Activated CD8-positive, alpha-beta memory T cell treated with anti-CD3 and anti-CD28 coated beads, Interleukin-2, amount 10 ng/mL, durations not matched to agents 7 days and 5 days (primary cell): ENCODE results near the gene RNF167. TPM values are rescaled to one million over a fixed set of nuclear protein-coding genes. Genes with fewer than 3 reads are reported as not detected.

ENCODE experiments used
- ATAC-seq: fragments of 150-1000 bp; cut with Tn5 transposase; one replicate; pipeline ENCODE4 v1.10.0; 2021; ENCODE audit warnings: moderate library complexity
- CTCF ChIA-PET: fragments of 350-600 bp; sonication (Branson Sonifier 250); formaldehyde crosslinking; loops from one replicate; lab custom pipeline; 2021; ENCODE audit warnings: antibody characterized with exemption; lab: Charles Lee
- DNase-seq: peaks from one replicate; pipeline ENCODE4 v3.0.0-alpha.2; 2020
- H3K27ac Mint-ChIP-seq: one replicate; pipeline ENCODE4 v1.8.0; 2021; ENCODE audit warnings: mild to moderate bottlenecking, mixed read lengths
- H3K27me3 Mint-ChIP-seq: one replicate; pipeline ENCODE4 v1.8.0; 2021; ENCODE audit warnings: mixed read lengths
- H3K36me3 Mint-ChIP-seq: one replicate; pipeline ENCODE4 v1.8.0; 2021; ENCODE audit warnings: mild to moderate bottlenecking, mixed read lengths
- H3K4me1 Mint-ChIP-seq: one replicate; pipeline ENCODE4 v1.8.0; 2021; ENCODE audit warnings: mixed read lengths
- H3K4me3 Mint-ChIP-seq: one replicate; pipeline ENCODE4 v1.8.0; 2021; ENCODE audit warnings: mild to moderate bottlenecking, moderate library complexity, mixed read lengths
- H3K9me3 Mint-ChIP-seq: one replicate; pipeline ENCODE4 v1.8.0; 2022; ENCODE audit warnings: low read depth, mixed read lengths
- total RNA-seq, 2 experiments: library from RNA; stranded (reverse); gene quantifications; one replicate each; pipeline ENCODE4 v1.2.3, GENCODE V29; 2021

Gene RNF167
- 100 to 1,000 TPM; 226 to 273 TPM for total RNA-seq

- ATAC-seq (peak; percentile 84), DNase-seq (peak; percentile 99)
- Mint-ChIP-seq H3K4me3 (peak within 1 kb of the TSS; percentile 98), H3K27me3 (no peaks in the 10 kb centered on the region), H3K36me3 (peaks cover 67% of the 10 kb centered on the region), H3K27ac (peak within 1 kb of the TSS; percentile 92), H3K4me1 (peaks cover 60% of the 10 kb centered on the region), H3K9me3 (no peaks in the 10 kb centered on the region)
- CTCF ChIA-PET: interaction anchor here (0.8 to 2.7 kb wide), 17 partner anchors 9 to 230 kb away, joined by 3 to 29 read pairs (median 4); partner anchors contain the start of genes ARRB2, C17orf107, CAMTA2 and CHRNE
Measured at GRCh38 chr17:4939796-4940554, at the start of gene RNF167, which contains the start of gene SLC25A11. TSS of gene RNF167 (plus strand) at chr17:4940268. CDS start at chr17:4940910, 642 bp downstream. TSS of gene SLC25A11 (minus strand) at chr17:4940046. CDS start at chr17:4939910, 136 bp downstream.

DNA sequence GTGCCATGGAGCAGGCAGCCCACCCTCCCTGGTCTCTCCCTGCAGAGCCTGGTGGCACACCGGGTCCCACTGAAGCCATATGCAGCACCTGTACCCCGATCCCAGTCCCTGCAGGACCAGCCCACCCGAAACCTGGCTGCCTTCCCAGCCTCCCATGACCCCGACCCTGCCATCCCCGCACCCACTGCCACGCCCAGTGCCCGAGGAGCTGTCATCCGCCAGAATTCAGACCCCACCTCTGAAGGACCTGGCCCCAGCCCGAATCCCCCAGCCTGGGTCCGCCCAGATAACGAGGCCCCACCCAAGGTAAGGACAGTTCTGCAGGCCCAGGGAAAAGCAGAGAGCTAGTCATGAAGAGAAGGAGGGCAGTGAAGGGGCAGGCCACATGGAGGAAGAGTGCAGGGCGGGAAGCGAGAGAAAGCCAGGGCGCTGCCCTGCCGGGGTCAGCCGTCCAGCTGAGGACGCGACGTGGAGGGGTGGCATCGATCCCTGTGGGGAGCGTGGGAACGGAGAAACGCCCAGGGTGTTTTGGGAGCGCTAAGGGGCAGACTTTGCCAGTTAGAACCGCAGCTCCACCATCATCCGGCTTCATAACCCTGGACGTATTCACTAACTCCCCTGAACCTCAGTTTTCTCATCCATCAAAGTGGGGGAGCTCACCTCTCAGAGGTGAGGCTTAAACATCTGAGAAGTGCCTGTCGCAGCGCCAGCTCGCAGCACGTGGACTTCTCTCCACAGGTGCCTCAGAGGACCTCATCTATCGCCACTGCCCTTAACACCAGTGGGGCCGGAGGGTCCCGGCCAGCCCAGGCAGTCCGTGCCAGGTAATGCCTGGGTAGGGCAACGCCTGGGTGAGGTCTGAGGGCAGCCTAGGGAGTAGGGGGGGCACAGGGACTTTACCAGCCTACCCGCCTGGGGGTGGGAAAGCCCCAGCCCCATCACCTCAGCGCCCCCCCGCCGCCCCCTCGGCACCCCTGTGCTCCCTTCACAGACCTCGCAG lies 48.4 kb upstream of the RNF167 start:
- Mint-ChIP-seq H3K27me3 (no peaks in the 10 kb centered on the region), H3K27ac (no peak overlapping the region), H3K4me3 (no peak overlapping the region), H3K4me1 (peaks cover 2% of the 10 kb centered on the region), H3K36me3 (peaks cover 15% of the 10 kb centered on the region), H3K9me3 (no peaks in the 10 kb centered on the region)
- DNase-seq: no peak
- CTCF ChIA-PET: interaction anchor here (1.1 to 5.6 kb wide), 4 partner anchors 7 to 325 kb away, joined by 3 to 26 read pairs (median 4); partner anchors contain the start of genes C17orf107 and GLTPD2
- no peak for ATAC-seq

- Mint-ChIP-seq H3K4me3 (no peak overlapping the region), H3K27ac (no peak overlapping the region), H3K27me3 (no peaks in the 10 kb centered on the region), H3K4me1 (peaks cover 2% of the 10 kb centered on the region), H3K36me3 (peaks cover 9% of the 10 kb centered on the region), H3K9me3 (no peaks in the 10 kb centered on the region)
- CTCF ChIA-PET: interaction anchor here (1.0 to 5.6 kb wide), 2 partner anchors 104 to 126 kb away, joined by 3 to 26 read pairs; partner anchors contain the start of gene GLTPD2
- DNase-seq: no peak
- no peak for ATAC-seq
Measured at GRCh38 chr17:4892499-4893221, 47.4 kb upstream of the RNF167 start.

- peaks cover 9% of the 10 kb centered on the region for H3K36me3 Mint-ChIP-seq
- ATAC-seq (no peak), DNase-seq (no peak)
- H3K4me3 Mint-ChIP-seq: no peak overlapping the region
- H3K4me1 Mint-ChIP-seq: peaks cover 2% of the 10 kb centered on the region
- no peak overlapping the region for H3K27ac Mint-ChIP-seq
- H3K9me3 Mint-ChIP-seq: no peaks in the 10 kb centered on the region
- H3K27me3 Mint-ChIP-seq: no peaks in the 10 kb centered on the region
- CTCF ChIA-PET: interaction anchor here (1.0 kb wide), 1 partner anchor 126 kb away, joined by 3 read pairs; no protein-coding TSS in a partner anchor
Measured at GRCh38 chr17:4893272-4893671, 46.8 kb upstream of the RNF167 start.

GRCh38 chr17:4893721-4894560 lies 46.1 kb upstream of the RNF167 start:
- Mint-ChIP-seq H3K36me3 (peaks cover 9% of the 10 kb centered on the region), H3K27me3 (no peaks in the 10 kb centered on the region), H3K4me1 (peaks cover 5% of the 10 kb centered on the region), H3K9me3 (no peaks in the 10 kb centered on the region), H3K27ac (no peak overlapping the region), H3K4me3 (no peak overlapping the region)
- CTCF ChIA-PET: no interaction called here
- ATAC-seq (no peak), DNase-seq (no peak)

DNA sequence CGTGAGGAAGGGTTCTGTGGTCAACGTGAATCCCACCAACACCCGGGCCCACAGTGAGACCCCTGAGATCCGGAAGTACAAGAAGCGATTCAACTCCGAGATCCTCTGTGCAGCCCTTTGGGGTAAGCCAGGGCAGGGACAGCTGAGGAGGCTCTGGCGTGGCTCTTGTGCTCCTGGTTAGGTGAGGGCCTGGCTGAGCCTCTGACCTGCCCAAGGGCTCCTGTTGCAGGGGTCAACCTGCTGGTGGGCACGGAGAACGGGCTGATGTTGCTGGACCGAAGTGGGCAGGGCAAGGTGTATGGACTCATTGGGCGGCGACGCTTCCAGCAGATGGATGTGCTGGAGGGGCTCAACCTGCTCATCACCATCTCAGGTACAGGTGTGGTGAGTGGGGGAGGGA lies 44.9 kb upstream of the RNF167 start:
- DNase-seq: no peak
- H3K4me1 Mint-ChIP-seq: peaks cover 10% of the 10 kb centered on the region
- peaks cover 7% of the 10 kb centered on the region for H3K36me3 Mint-ChIP-seq
- H3K27ac Mint-ChIP-seq: no peak overlapping the region
- CTCF ChIA-PET: no interaction called here
- no peaks in the 10 kb centered on the region for H3K9me3 Mint-ChIP-seq
- H3K27me3 Mint-ChIP-seq: peaks cover 4% of the 10 kb centered on the region
- H3K4me3 Mint-ChIP-seq: no peak overlapping the region
- no peak for ATAC-seq

GRCh38 chr17:4895657-4896331 lies 44.3 kb upstream of the RNF167 start:
- H3K27me3 Mint-ChIP-seq: peaks cover 4% of the 10 kb centered on the region
- ATAC-seq (no peak), DNase-seq (no peak)
- H3K36me3 Mint-ChIP-seq: peaks cover 5% of the 10 kb centered on the region
- H3K27ac Mint-ChIP-seq: no peak overlapping the region
- H3K4me1 Mint-ChIP-seq: peaks cover 12% of the 10 kb centered on the region
- CTCF ChIA-PET: no interaction called here
- no peak overlapping the region for H3K4me3 Mint-ChIP-seq
- H3K9me3 Mint-ChIP-seq: no peaks in the 10 kb centered on the region

- Mint-ChIP-seq H3K4me3 (no peak overlapping the region), H3K36me3 (peaks cover 5% of the 10 kb centered on the region), H3K4me1 (peaks cover 18% of the 10 kb centered on the region), H3K27me3 (peaks cover 4% of the 10 kb centered on the region), H3K9me3 (no peaks in the 10 kb centered on the region), H3K27ac (no peak overlapping the region)
- ATAC-seq (no peak), DNase-seq (no peak)
- CTCF ChIA-PET: no interaction called here
Measured at GRCh38 chr17:4896332-4897197, 43.5 kb upstream of the RNF167 start.

DNA sequence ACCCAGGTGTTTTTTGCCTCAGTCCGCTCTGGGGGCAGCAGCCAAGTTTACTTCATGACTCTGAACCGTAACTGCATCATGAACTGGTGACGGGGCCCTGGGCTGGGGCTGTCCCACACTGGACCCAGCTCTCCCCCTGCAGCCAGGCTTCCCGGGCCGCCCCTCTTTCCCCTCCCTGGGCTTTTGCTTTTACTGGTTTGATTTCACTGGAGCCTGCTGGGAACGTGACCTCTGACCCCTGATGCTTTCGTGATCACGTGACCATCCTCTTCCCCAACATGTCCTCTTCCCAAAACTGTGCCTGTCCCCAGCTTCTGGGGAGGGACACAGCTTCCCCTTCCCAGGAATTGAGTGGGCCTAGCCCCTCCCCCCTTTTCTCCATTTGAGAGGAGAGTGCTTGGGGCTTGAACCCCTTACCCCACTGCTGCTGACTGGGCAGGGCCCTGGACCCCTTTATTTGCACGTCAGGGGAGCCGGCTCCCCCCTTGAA lies 42.8 kb upstream of the RNF167 start:
- no peak for DNase-seq
- no peak overlapping the region for H3K4me3 Mint-ChIP-seq
- no peak for ATAC-seq
- peaks cover 5% of the 10 kb centered on the region for H3K36me3 Mint-ChIP-seq
- H3K4me1 Mint-ChIP-seq: peaks cover 22% of the 10 kb centered on the region
- H3K27ac Mint-ChIP-seq: no peak overlapping the region
- H3K9me3 Mint-ChIP-seq: no peaks in the 10 kb centered on the region
- CTCF ChIA-PET: no interaction called here
- peaks cover 4% of the 10 kb centered on the region for H3K27me3 Mint-ChIP-seq

DNA sequence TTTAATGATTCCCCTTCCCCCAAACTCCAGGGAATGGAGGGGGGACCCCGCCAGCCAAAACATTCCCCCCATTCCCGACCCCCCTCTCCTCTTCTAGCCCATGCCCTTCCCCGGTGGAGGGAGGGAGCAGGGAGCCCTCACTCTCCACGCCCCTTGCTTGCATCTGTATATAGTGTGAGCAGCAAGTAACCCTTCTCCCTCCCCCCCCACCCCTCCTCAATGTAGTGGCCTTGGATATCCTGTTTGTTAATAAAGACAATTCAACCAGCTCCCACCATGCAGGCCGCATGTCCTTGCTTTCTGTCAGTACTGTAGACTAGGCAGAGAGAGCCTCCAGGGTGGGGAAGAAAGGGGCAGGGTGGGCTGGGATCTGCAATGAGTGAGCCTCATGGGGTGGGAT lies 42.3 kb upstream of the RNF167 start:
- no peak overlapping the region for H3K4me3 Mint-ChIP-seq
- H3K4me1 Mint-ChIP-seq: peaks cover 27% of the 10 kb centered on the region
- H3K9me3 Mint-ChIP-seq: no peaks in the 10 kb centered on the region
- DNase-seq (no peak), ATAC-seq (no peak)
- no peak overlapping the region for H3K27ac Mint-ChIP-seq
- CTCF ChIA-PET: no interaction called here
- H3K36me3 Mint-ChIP-seq: peaks cover 2% of the 10 kb centered on the region
- peaks cover 4% of the 10 kb centered on the region for H3K27me3 Mint-ChIP-seq

- DNase-seq (no peak), ATAC-seq (no peak)
- peaks cover 4% of the 10 kb centered on the region for H3K27me3 Mint-ChIP-seq
- peak overlapping the region; percentile 54 for H3K27ac Mint-ChIP-seq
- CTCF ChIA-PET: interaction anchor here (1.1 to 1.7 kb wide), 2 partner anchors 7 to 11 kb away, joined by 3 to 15 read pairs; no protein-coding TSS in a partner anchor
- H3K9me3 Mint-ChIP-seq: no peaks in the 10 kb centered on the region
- H3K4me3 Mint-ChIP-seq: peak overlapping the region; percentile 33
- H3K36me3 Mint-ChIP-seq: peaks cover 2% of the 10 kb centered on the region
- H3K4me1 Mint-ChIP-seq: peaks cover 33% of the 10 kb centered on the region
Measured at GRCh38 chr17:4898351-4898750, 41.7 kb upstream of the RNF167 start.
